K562 (cell line): Measurements from ENCODE around the gene DPAGT1. TPM values are rescaled to one million over a fixed set of nuclear protein-coding genes. Genes with fewer than 3 reads are reported as not detected.

Experiments
- BHLHE40 ChIP-seq: IDR thresholded peaks from 2 replicates; pipeline ENCODE4 v1.6.1; 2011; ENCODE audit warnings: low read length, improper control_type of control experiment
- DPF2 ChIP-seq: fragments of 450-650 bp; IDR thresholded peaks from 2 replicates; pipeline ENCODE4 v1.6.1; 2016
- EGR1 ChIP-seq: fragments of 450-650 bp; conservative IDR thresholded peaks from 2 replicates; pipeline ENCODE4 v1.6.1; 2017; ENCODE audit warnings: mild to moderate bottlenecking
- GABPB1 ChIP-seq: sonication (generic); formaldehyde crosslinking; IDR thresholded peaks from 2 replicates; pipeline ENCODE4 v1.8.0; 2022; ENCODE audit warnings: mild to moderate bottlenecking, missing genetic modification reagents
- HDAC8 ChIP-seq: fragments of 450-650 bp; IDR thresholded peaks from 2 replicates; pipeline ENCODE4 v1.6.1; 2016; ENCODE audit warnings: mild to moderate bottlenecking, missing genetic modification characterization, moderate library complexity, missing compliant biosample characterization
- HINFP ChIP-seq: fragments of 450-650 bp; conservative IDR thresholded peaks from 2 replicates; pipeline ENCODE4 v1.6.1; 2016; ENCODE audit warnings: missing genetic modification characterization, low read depth, mild to moderate bottlenecking, control low read depth, missing compliant biosample characterization
- HNRNPH1 ChIP-seq: fragments of 200-400 bp; formaldehyde crosslinking; optimal IDR thresholded peaks from 2 replicates; pipeline ENCODE3; 2017; ENCODE audit warnings: low read depth, mild to moderate bottlenecking, low read length, moderate library complexity
- KLF1 ChIP-seq: fragments of 450-650 bp; IDR thresholded peaks from 2 replicates; pipeline ENCODE4 v1.6.1; 2016; ENCODE audit warnings: missing genetic modification characterization, missing compliant biosample characterization
- LCOR ChIP-seq: sonication (generic); formaldehyde crosslinking; IDR thresholded peaks from 2 replicates; pipeline ENCODE4 v1.8.0; 2022; ENCODE audit warnings: mild to moderate bottlenecking, missing genetic modification reagents
- MCM7 ChIP-seq, 2 experiments: fragments of 450-650 bp; IDR thresholded peaks; 2 replicates each; pipeline ENCODE4 v1.6.1; 2016 to 2018
- NCOR1 ChIP-seq: fragments of 450-650 bp; IDR thresholded peaks from 2 replicates; pipeline ENCODE4 v1.6.1; 2016; ENCODE audit warnings: mild to moderate bottlenecking, moderate library complexity
- NEUROD1 ChIP-seq: fragments of 150-350 bp; IDR thresholded peaks from 2 replicates; pipeline ENCODE4 v1.6.1; 2014; ENCODE audit warnings: borderline replicate concordance, low read length, low read depth; ENCODE audit not compliant: partially characterized antibody
- SRF ChIP-seq, 2 experiments: fragments of 250-450, 450-650 bp in 1 of 2; sonication (Bioruptor Pico) in 1 of 2; sonication (generic) in 1 of 2; formaldehyde crosslinking; IDR thresholded peaks; 2 replicates each; pipeline versions ENCODE4 v1.5.0 to v1.5.1; 2020 to 2022; ENCODE audit warnings: mild to moderate bottlenecking in 1 of 2, missing genetic modification reagents in 1 of 2
- TAF1 ChIP-seq: IDR thresholded peaks from 2 replicates; pipeline ENCODE4 v1.6.1; 2011; ENCODE audit warnings: mild to moderate bottlenecking, low read length, moderate library complexity; ENCODE audit not compliant: insufficient read depth, control insufficient read depth, severe bottlenecking; ENCODE audit errors: extremely low read depth
- TFAP4 ChIP-seq: sonication (generic); formaldehyde crosslinking; IDR thresholded peaks from 2 replicates; pipeline ENCODE4 v1.8.0; 2022; ENCODE audit warnings: missing genetic modification reagents, mild to moderate bottlenecking, moderate library complexity, borderline replicate concordance
- THRB ChIP-seq: fragments of 450-650 bp; formaldehyde crosslinking; conservative IDR thresholded peaks from 2 replicates; pipeline ENCODE4 v1.4.0; 2022; ENCODE audit warnings: mild to moderate bottlenecking, missing genetic modification characterization
- U2AF2 ChIP-seq: fragments of 200-400 bp; formaldehyde crosslinking; optimal IDR thresholded peaks from 2 replicates; pipeline ENCODE3; 2017; ENCODE audit warnings: low read depth, mild to moderate bottlenecking, low read length
- USF1 ChIP-seq: sonication (generic); formaldehyde crosslinking; IDR thresholded peaks from 2 replicates; pipeline ENCODE4 v1.9.0; 2022; ENCODE audit warnings: mild to moderate bottlenecking, missing genetic modification reagents
- ZKSCAN3 ChIP-seq: fragments of 250-450 bp; sonication (Bioruptor Pico); IDR thresholded peaks from 2 replicates; pipeline ENCODE4 v1.4.0; 2020
- ZNF274 ChIP-seq: IDR thresholded peaks from 2 replicates; pipeline ENCODE4 v1.6.1; 2011; ENCODE audit warnings: low read depth, mild to moderate bottlenecking, low read length, moderate library complexity, borderline replicate concordance
- ZZZ3 ChIP-seq: fragments of 450-650 bp; IDR thresholded peaks from 2 replicates; pipeline ENCODE4 v1.6.1; 2016; ENCODE audit warnings: antibody characterized with exemption, mild to moderate bottlenecking, moderate library complexity
- polyA plus RNA-seq, 8 experiments: library from polyadenylated mRNA; depleted of rRNA in 4 of 8; stranded (reverse) in 5 of 8; unstranded in 3 of 8; fragments of >200 nt; fragmentation: Nextera tagmentation in 2 of 8; fragmentation: Illumina TruSeq in 1 of 8; extraction: Ambion mirVana in 2 of 8; extraction: Trizol in 1 of 8; gene quantifications; 2 replicates each; pipeline versions ENCODE4 v1.2.1 to v1.2.3, GENCODE V29; 2011 to 2014; ENCODE audit warnings: inconsistent platforms in 1 of 8, missing spikeins in 1 of 8
- total RNA-seq, 7 experiments: library from RNA; depleted of rRNA in 6 of 7; stranded (reverse); fragments of >200 nt in 6 of 7; fragmentation: Illumina TruSeq in 2 of 7; extraction: Trizol in 2 of 7; gene quantifications; 2 replicates each; pipeline versions ENCODE4 v1.2.1 to v1.2.3, GENCODE V29; 2011 to 2021; ENCODE audit warnings: low replicate concordance in 1 of 7
- TF ChIP-seq, protein P1 (sequence below): fragments of 450-650 bp; formaldehyde crosslinking; IDR thresholded peaks from 2 replicates; pipeline ENCODE4 v1.4.0; 2020; ENCODE audit warnings: mild to moderate bottlenecking, mixed read lengths

Gene DPAGT1
- total and polyA plus RNA-seq, 9 of the 15 experiments (the other 6 are each of a cell fraction or from before 2014, with no cell fraction given) = 29.9 to 135 (median 85.0) TPM

- peak; percentile 68; the same call in 1 of the 2 replicates for TF ChIP-seq TFAP4 (CRISPR knock-in tag)
- TF ChIP-seq HINFP (tag) = no peak
- peak; percentile 88 for TF ChIP-seq GABPB1 (CRISPR knock-in tag)
- no peak for TF ChIP-seq MCM7 (IDR thresholded peaks at IDR 0.05)
- TF ChIP-seq EGR1 = peak; percentile 89
- no peak for TF ChIP-seq ZNF274
- TF ChIP-seq ZKSCAN3 (CRISPR knock-in tag) = no peak
- TF ChIP-seq SRF (CRISPR knock-in tag; IDR thresholded peaks at IDR 0.05) = no peak; a peak in 1 of 4 replicates
- TF ChIP-seq NCOR1 = no peak
- no peak for TF ChIP-seq THRB (CRISPR knock-in tag)
- TF ChIP-seq, protein P1, sequence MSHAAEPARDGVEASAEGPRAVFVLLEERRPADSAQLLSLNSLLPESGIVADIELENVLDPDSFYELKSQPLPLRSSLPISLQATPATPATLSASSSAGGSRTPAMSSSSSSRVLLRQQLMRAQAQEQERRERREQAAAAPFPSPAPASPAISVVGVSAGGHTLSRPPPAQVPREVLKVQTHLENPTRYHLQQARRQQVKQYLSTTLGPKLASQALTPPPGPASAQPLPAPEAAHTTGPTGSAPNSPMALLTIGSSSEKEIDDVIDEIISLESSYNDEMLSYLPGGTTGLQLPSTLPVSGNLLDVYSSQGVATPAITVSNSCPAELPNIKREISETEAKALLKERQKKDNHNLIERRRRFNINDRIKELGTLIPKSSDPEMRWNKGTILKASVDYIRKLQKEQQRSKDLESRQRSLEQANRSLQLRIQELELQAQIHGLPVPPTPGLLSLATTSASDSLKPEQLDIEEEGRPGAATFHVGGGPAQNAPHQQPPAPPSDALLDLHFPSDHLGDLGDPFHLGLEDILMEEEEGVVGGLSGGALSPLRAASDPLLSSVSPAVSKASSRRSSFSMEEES (CRISPR knock-in tag) = peak; percentile 99
- no peak for TF ChIP-seq HNRNPH1
- TF ChIP-seq KLF1 (tag) = no peak
- TF ChIP-seq HDAC8 (tag) = peak; percentile 22; the same call in 1 of the 2 replicates
- TF ChIP-seq USF1 (CRISPR knock-in tag) = peak; percentile 98
- peak; percentile 97 for TF ChIP-seq BHLHE40
- no peak for TF ChIP-seq TAF1
- no peak for TF ChIP-seq ZZZ3
- no peak for TF ChIP-seq U2AF2
- TF ChIP-seq LCOR = peak; percentile 82; the same call in 1 of the 2 replicates
- TF ChIP-seq NEUROD1 = no peak
- TF ChIP-seq DPF2 = peak; percentile 72; the same call in 1 of the 2 replicates
These were observed 19.6 kb upstream of the DPAGT1 start, which contains the start of gene HINFP (continued) for GRCh38 chr11:119121008-119121810.
